ENCODE results near the gene ATAD1.
A peak's percentile ranks its signal among the peaks of the same experiment; 100 is the strongest.
"Not testable (repeated sequence)": the region's sequence is repeated elsewhere in the genome, so short reads cannot be mapped to it uniquely, and the experiment has no call there.

The ATAD1 gene

DNA sequence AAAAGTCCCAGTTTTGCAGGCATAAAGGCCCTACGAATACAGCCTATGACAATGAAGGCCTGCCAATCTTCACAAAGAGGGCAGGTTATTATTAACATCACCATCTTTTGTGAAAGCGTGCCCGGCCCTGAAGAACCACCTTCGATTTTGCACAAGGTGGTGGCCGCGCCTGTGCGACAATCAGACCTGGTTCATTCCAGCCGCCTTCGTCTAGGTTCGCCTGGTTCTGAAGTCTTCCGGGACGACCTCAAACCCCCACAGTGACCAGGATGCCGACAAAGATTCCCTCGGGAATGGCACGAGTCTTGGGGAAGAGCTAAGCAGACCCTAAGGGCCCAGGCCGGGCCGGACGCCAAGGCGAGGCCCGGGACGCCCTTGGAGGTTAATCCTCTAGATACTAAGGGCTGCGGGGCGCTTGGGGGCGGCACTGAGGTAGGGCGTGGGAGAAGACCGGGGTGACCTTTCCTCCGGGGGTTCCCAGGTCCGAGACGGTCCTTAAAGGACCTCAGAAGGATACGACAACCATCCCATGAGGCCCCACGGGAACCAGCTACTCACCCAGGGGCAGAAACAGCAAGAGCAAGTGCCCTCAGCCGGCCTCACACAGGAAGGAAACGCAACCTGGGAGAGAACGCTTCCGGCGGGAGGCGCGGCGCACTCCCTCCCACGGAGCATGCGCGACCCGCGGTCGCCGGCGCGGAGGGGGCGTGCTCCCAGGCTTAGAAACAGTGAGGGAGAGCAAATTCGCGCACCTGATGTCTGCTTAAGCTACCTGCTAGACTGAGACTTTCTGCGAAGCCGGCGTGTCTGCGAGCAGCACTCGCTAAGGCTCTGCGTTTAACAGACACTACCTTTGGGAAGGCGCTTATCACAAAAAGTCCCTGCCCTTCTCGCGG, at the start of gene ATAD1:
ATAD1 (minus strand) TSS at position 618 of the 896 bp plus-strand sequence. CDS start 3,627 bp downstream, outside the sequence.
- peak; percentile 80 for DNase-seq (ENCODE audit: low spot score)

DNA sequence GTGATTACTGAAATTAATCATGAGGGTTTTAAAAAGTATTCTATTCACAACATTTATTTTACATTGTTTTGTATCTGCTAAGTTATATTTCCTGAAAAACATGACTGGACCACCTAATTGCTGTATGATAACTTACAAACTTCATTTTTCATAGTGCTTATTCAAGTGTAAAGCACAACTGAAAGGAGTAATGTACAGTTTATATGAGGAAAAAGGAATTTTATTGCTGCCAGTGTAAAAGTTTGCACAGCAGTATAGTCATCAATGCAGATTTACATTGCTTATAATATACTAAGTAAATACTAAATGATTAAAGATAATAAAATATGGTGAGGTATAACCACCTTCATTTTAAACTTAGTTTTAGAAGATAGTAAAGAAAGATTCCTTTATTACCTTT, 49.4 kb upstream of the ATAD1 start:
- DNase-seq (ENCODE audit: low spot score), result no peak

- no peak for DNase-seq (ENCODE audit: low spot score)
These were observed 48.5 kb upstream of the ATAD1 start for GRCh38 chr10:87866412-87866974.

DNA sequence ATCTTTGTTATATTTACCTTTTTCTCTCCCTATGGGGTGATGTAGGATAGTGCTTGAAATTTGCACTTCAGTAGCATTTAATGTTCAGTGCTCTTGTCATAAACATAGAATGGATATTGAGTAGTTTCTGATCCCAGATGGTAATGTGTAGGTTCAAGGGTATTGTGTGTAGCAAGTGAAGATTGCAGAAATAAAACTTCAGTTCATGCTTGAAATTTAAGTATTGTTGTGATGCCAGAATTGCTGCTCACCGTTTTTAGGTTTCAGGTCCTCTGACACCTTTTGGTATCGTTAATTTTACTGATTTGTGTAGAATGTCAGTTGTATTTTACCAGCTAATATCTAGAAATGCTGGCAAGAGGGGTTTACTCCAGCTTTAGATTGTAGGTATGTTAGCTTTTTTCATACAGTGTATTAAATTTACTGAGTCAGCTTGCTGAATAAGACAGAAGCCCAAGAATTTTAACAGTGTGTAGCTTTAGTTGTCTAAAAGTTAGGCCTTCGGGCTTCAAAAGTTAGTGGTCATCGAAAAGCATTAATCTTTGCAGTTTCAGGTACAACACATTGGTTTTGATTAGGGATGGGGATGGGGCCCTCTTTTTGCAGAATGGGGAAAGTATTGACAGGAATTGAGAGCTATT, 47.3 kb upstream of the ATAD1 start:
- no peak for DNase-seq (ENCODE audit: low spot score)

- DNase-seq (ENCODE audit: low spot score), result no peak
These were observed 46.6 kb upstream of the ATAD1 start for GRCh38 chr10:87864496-87865059.

DNA sequence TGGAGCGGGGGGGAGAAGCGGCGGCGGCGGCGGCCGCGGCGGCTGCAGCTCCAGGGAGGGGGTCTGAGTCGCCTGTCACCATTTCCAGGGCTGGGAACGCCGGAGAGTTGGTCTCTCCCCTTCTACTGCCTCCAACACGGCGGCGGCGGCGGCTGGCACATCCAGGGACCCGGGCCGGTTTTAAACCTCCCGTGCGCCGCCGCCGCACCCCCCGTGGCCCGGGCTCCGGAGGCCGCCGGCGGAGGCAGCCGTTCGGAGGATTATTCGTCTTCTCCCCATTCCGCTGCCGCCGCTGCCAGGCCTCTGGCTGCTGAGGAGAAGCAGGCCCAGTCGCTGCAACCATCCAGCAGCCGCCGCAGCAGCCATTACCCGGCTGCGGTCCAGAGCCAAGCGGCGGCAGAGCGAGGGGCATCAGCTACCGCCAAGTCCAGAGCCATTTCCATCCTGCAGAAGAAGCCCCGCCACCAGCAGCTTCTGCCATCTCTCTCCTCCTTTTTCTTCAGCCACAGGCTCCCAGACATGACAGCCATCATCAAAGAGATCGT, 46.0 kb upstream of the ATAD1 start:
- not testable (repeated sequence) for DNase-seq (ENCODE audit: low spot score)

DNA sequence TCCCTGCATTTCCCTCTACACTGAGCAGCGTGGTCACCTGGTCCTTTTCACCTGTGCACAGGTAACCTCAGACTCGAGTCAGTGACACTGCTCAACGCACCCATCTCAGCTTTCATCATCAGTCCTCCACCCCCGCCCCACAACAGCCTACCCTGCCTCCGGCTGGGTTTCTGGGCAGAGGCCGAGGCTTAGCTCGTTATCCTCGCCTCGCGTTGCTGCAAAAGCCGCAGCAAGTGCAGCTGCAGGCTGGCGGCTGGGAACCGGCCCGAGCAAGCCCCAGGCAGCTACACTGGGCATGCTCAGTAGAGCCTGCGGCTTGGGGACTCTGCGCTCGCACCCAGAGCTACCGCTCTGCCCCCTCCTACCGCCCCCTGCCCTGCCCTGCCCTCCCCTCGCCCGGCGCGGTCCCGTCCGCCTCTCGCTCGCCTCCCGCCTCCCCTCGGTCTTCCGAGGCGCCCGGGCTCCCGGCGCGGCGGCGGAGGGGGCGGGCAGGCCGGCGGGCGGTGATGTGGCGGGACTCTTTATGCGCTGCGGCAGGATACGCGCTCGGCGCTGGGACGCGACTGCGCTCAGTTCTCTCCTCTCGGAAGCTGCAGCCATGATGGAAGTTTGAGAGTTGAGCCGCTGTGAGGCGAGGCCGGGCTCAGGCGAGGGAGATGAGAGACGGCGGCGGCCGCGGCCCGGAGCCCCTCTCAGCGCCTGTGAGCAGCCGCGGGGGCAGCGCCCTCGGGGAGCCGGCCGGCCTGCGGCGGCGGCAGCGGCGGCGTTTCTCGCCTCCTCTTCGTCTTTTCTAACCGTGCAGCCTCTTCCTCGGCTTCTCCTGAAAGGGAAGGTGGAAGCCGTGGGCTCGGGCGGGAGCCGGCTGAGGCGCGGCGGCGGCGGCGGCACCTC, 45.3 kb upstream of the ATAD1 start, which contains the start of the genes KLLN and PTEN:
KLLN (minus strand) TSS at position 481 of the 891 bp plus-strand sequence. CDS start 1,046 bp downstream, outside the sequence.
PTEN (plus strand) TSS at position 573 of the 891 bp plus-strand sequence. CDS start 845 bp downstream, outside the sequence.
- peak; percentile 77 for DNase-seq (ENCODE audit: low spot score)

- DNase-seq (ENCODE audit: low spot score), result no peak
These were observed 44.6 kb upstream of the ATAD1 start for GRCh38 chr10:87862679-87863052.

DNA sequence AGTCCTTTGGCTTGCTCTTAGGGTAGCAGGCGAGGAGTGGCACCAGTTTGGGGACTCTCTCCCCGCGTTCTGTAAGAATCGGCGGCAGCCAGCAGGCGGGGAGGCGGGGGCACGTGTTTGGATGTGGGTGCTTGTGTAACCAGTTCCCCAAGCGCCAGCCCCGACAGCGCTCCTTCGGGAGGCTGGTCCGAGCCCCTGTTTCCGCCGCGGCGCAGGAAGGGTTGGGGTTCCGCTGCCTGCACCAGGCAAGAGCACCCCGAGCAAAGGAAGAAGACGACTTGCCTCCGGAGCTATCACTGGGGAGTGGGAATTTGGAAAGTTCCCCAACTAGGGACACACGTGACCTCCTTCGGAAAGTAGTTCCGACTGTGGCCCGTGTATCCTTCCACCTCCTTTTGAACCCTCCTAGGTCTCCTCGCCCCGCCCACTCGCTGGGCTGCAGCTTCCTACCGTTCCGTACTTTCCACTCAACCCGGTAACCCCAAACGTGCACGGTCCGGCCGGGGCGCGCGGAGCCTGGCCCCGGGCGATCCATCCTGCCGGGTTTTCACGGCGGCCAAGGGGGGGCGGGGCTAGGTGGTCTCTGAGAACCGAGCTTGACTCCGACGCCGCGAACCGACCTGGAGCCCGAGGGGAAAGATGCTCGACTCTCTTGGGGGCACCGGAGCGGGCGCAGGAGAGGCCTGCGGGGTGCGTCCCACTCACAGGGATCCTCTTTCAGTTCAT, 44.1 kb upstream of the ATAD1 start:
- DNase-seq (ENCODE audit: low spot score), result peak; percentile 77

GRCh38 chr10:87861566-87861952, 43.5 kb upstream of the ATAD1 start:
- DNase-seq (ENCODE audit: low spot score), result peak; percentile 66

DNA sequence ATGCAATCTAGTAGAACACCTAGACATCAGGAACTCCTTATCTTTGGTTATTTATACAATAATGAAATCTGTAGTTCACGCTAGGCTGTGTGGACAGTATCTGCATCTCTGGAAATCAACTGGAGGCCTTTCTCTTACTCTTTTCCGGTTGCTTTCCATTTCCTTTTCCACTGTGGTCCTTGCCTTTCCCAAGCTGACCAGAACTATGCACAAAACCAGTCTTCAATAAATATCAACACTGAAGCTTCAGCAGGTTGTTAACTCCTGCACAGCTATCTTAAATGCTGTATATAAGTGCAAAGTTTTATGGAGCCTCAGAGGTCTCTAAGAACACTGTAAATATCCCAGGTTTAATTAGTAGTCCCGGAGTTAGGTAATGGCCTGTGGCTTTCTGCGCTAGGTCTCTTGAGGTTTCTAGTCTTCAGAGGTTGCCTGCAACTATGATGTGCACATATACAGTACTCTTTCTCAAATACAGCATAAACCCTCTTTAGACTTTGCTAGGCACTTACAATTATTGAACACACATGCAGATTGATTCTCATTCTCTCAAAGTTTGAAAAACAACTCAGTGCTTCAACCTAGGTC, 42.9 kb upstream of the ATAD1 start:
- DNase-seq (ENCODE audit: low spot score), result no peak

- peak; percentile 36 for DNase-seq (ENCODE audit: low spot score)
These were observed 42.2 kb upstream of the ATAD1 start for GRCh38 chr10:87860156-87860795.

DNA sequence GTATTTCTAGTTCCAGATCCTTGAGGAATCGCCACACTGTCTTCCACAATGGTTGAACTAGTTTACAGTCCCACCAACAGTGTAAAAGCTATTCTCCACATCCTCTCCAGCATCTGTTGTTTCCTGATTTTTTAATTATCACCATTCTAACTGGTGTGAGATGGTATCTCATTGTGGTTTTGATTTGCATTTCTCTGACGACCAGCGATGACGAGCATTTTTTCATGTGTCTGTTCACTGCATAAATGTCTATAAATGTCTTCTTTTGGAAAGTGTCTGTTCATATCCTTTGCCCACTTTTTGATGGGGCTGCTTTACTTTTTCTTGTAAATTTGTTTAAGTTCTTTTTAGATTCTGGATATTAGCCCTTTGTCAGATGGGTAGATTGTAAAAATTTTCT, 37.6 kb upstream of the ATAD1 start:
- DNase-seq (ENCODE audit: low spot score), result not testable (repeated sequence)

GRCh38 chr10:87855247-87855646, 37.2 kb upstream of the ATAD1 start:
- DNase-seq (ENCODE audit: low spot score), result not testable (repeated sequence)

DNA sequence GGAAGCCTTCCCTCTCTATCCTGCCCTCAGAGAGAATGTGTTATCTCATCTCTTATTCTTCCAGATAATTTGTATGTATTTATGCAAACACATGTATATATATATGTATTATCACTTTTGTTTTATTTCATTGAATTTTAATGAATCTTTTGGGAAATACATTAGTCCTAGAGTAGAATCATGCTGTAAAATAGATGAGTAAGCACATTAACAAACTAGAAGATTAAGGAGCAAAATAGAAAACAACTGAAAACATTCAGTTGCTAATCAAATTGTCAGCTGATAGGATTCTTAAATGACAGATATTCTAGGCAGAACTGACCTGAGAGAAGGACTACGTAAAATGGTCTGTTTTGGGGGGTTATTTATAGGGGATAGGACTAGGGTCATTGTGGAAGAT, 34.1 kb upstream of the ATAD1 start:
- no peak for DNase-seq (ENCODE audit: low spot score)

DNA sequence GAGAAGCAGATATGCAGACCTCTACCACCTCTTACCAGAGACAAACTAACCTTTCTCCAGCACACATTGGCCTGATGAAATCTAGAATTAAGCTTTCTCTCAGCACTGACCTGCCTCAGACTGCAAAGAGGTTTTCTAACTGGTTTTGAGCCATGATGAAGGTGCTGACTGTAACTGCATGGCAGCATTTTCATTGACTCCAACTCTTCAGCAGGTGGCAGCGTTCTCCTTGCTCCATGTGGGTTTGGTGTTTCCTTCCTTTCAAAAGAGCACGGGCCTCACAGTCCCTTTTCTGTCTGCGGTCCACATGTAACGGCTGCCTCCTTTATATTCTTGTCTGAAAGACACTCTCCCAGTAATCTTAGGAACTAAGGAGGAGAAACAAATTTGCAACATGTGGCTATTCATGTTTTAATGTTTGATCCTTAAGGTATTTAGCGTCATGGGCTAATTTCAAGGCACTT, 32.7 kb upstream of the ATAD1 start:
- DNase-seq (ENCODE audit: low spot score), result no peak

GRCh38 chr10:87849001-87849400, 31.0 kb upstream of the ATAD1 start:
- DNase-seq (ENCODE audit: low spot score), result no peak

- DNase-seq (ENCODE audit: low spot score), result no peak
These were observed 29.5 kb upstream of the ATAD1 start for GRCh38 chr10:87847550-87847949.

DNA sequence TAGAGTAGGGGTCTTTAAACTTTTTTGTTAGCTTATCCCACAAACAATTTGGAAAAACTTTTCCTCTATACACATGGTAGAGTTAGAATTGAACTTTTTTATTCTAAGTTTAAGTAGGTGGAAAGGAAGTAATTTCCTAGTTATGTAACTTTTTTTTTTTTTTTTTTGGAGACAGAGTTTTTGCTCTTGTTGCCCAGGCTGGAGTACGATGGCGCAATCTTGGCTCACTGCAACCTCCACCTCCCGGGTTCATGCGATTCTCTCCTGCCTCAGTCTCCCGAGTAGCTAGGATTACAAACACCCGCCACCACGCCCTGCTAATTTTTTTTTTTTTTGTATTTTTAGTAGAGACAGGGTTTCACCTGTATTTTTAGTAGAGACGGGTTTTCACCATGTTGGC, 28.7 kb upstream of the ATAD1 start:
- not testable (repeated sequence) for DNase-seq (ENCODE audit: low spot score)

Measured in HuH-7 (cell line).